HCT116 (cell line): ENCODE results near the gene FAM98B. TPM values are rescaled to one million over a fixed set of nuclear protein-coding genes. Genes with fewer than 3 reads are reported as not detected.

Experiments
- ATAC-seq: fragments of 200-7000 bp; cut with Tn5 transposase; 2 replicates; pipeline ENCODE4 v1.9.1; 2020; ENCODE audit warnings: mild to moderate bottlenecking, moderate library complexity
- BruUV-seq: library from RNA; stranded (reverse); fragments of 400-500 nt; replicated peaks from 2 replicates; lab custom pipeline; 2021; lab: Mats Ljungman, UMichigan
- CTCF ChIA-PET: fragments of 300-600 bp; sonication (Branson Sonifier 250); formaldehyde crosslinking; loops from one replicate; lab custom pipeline; 2021; ENCODE audit warnings: antibody characterized with exemption; lab: Charles Lee
- POLR2A ChIA-PET: fragments of 300-600, 350-600 bp; sonication (Branson Sonifier 250); formaldehyde crosslinking; loops from one replicate; lab custom pipeline; 2021; ENCODE audit warnings: antibody characterized with exemption; lab: Charles Lee
- RAD21 ChIA-PET, 2 experiments: fragments of 300-600 bp; sonication (Branson Sonifier 250); formaldehyde crosslinking; loops; one replicate each; lab custom pipeline; 2023; ENCODE audit warnings: low total read pairs in 2 of 2; ENCODE audit not compliant: uncharacterized antibody in 2 of 2, unreplicated experiment in 2 of 2, low non-redundant PET in 1 of 2; lab: Charles Lee
- DNase-seq: peaks from one replicate; pipeline ENCODE4 v3.0.0-alpha.2; 2010; ENCODE audit warnings: low read depth, low spot score
- H2AFZ ChIP-seq: fragments of 200-600 bp; shearing (Covaris generic), sonication (generic); 2 replicates; pipeline ENCODE4 v1.6.1; 2017; ENCODE audit warnings: low read depth, mixed run types, mixed read lengths, antibody characterized with exemption, low read length; ENCODE audit not compliant: poor library complexity, severe bottlenecking
- H3K27ac ChIP-seq: 2 replicates; pipeline ENCODE4 v1.5.1; 2012; ENCODE audit warnings: low read depth, low read length
- H3K27me3 ChIP-seq: fragments of 200-600 bp; sonication (generic); 2 replicates; pipeline ENCODE4 v1.6.1; 2016; ENCODE audit warnings: mixed run types, low read length, mixed read lengths; ENCODE audit not compliant: insufficient read depth
- H3K36me3 ChIP-seq, 2 experiments: fragments of 200-500 bp in 1 of 2; fragments of 200-600 bp in 1 of 2; sonication (Bioruptor generic) in 1 of 2; sonication (generic) in 1 of 2; 2 replicates each; pipeline versions ENCODE4 v1.5.1 to v1.6.1; 2014 to 2016; ENCODE audit warnings: low read length in 2 of 2, inconsistent platforms in 1 of 2, mixed read lengths in 1 of 2, mixed run types in 1 of 2; ENCODE audit not compliant: insufficient read depth in 2 of 2, control insufficient read depth in 1 of 2
- H3K4me1 ChIP-seq, 2 experiments: fragments of 200-600 bp in 1 of 2; sonication (generic) in 1 of 2; 2 replicates each; pipeline versions ENCODE4 v1.5.1 to v1.6.1; 2012 to 2017; ENCODE audit warnings: low read length in 2 of 2, inconsistent platforms in 1 of 2, mild to moderate bottlenecking in 1 of 2, mixed read lengths in 1 of 2, mixed run types in 1 of 2, moderate library complexity in 1 of 2; ENCODE audit not compliant: insufficient read depth in 2 of 2, control insufficient read depth in 1 of 2
- H3K4me2 ChIP-seq: fragments of 200-600 bp; sonication (generic); 2 replicates; pipeline ENCODE4 v1.6.1; 2017; ENCODE audit warnings: mixed run types, low read length, mixed read lengths
- H3K4me3 ChIP-seq, 2 experiments: fragments of 200-600 bp in 1 of 2; sonication (generic) in 1 of 2; replicated peaks in 1 of 2; 2 replicates each; pipeline ENCODE4 v1.5.1; 2011 to 2016; ENCODE audit warnings: low read length in 2 of 2, control low read depth in 1 of 2, low read depth in 1 of 2, mild to moderate bottlenecking in 1 of 2, mixed read lengths in 1 of 2, mixed run types in 1 of 2
- H3K79me2 ChIP-seq: fragments of 200-600 bp; sonication (generic); 2 replicates; pipeline ENCODE4 v1.6.1; 2017; ENCODE audit warnings: mild to moderate bottlenecking, mixed run types, low read length, moderate library complexity, mixed read lengths; ENCODE audit not compliant: insufficient read depth
- H3K9ac ChIP-seq: fragments of 200-600 bp; sonication (generic); 2 replicates; pipeline ENCODE4 v1.6.1; 2016; ENCODE audit warnings: low read length, mixed read lengths
- H3K9me2 ChIP-seq: fragments of 200-600 bp; sonication (generic), shearing (Covaris generic); 2 replicates; pipeline ENCODE4 v1.6.1; 2017; ENCODE audit warnings: mixed run types, mild to moderate bottlenecking, moderate library complexity; ENCODE audit not compliant: insufficient read depth
- H3K9me3 ChIP-seq, 2 experiments: fragments of 200-500 bp in 1 of 2; fragments of 200-600 bp in 1 of 2; sonication (Bioruptor generic) in 1 of 2; sonication (generic) in 1 of 2; 2 replicates each; pipeline ENCODE4 v1.6.1; 2014 to 2017; ENCODE audit warnings: low read length in 2 of 2, mixed read lengths in 2 of 2, inconsistent platforms in 1 of 2, low read depth in 1 of 2, mild to moderate bottlenecking in 1 of 2, mixed run types in 1 of 2, moderate library complexity in 1 of 2; ENCODE audit not compliant: control insufficient read depth in 1 of 2, insufficient read depth in 1 of 2
- H4K20me1 ChIP-seq: fragments of 200-600 bp; sonication (generic), shearing (Covaris generic); 2 replicates; pipeline ENCODE4 v1.6.1; 2017; ENCODE audit warnings: mixed run types, mild to moderate bottlenecking, moderate library complexity; ENCODE audit not compliant: insufficient read depth
- CBX3 ChIP-seq: IDR thresholded peaks from 2 replicates; pipeline ENCODE4 v1.6.1; 2012; ENCODE audit warnings: low read depth
- REST ChIP-seq: IDR thresholded peaks from 2 replicates; pipeline ENCODE4 v1.6.1; 2012; ENCODE audit warnings: low read depth
- SRF ChIP-seq: IDR thresholded peaks from 2 replicates; pipeline ENCODE4 v1.6.1; 2012; ENCODE audit warnings: low read depth
- ZFX ChIP-seq: fragments of 450-650 bp; IDR thresholded peaks from 2 replicates; pipeline ENCODE4 v1.6.1; 2017
- ZNF274 ChIP-seq: fragments of 200-500 bp; sonication (Bioruptor generic); IDR thresholded peaks from 2 replicates; pipeline ENCODE4 v1.6.1; 2014; ENCODE audit warnings: mild to moderate bottlenecking, low read depth, low read length, inconsistent platforms
- intact Hi-C: fragments of 100-400 bp; cut with micrococcal nuclease; formaldehyde crosslinking; loops from 2 replicates; pipeline ENCODE4 v1.10.0; 2022
- total RNA-seq: library from RNA; stranded (reverse); gene quantifications from one replicate; pipeline ENCODE4 v1.2.1, GENCODE V29; 2021; ENCODE audit not compliant: unreplicated experiment

The FAM98B gene
- total RNA-seq, 1 experiment from 2014 or later, result 44.3 TPM

- ChIA-PET CTCF (interaction anchor here (2.0 kb wide), 1 partner anchor 39 kb away, joined by 6 read pairs; no protein-coding TSS in a partner anchor), POLR2A (no interaction called here)
Measured at GRCh38 chr15:38479266-38479665, 25.3 kb downstream of the FAM98B start.

More at GRCh38 chr15:38479266-38479665, 25.3 kb downstream of the FAM98B start:
- H3K27me3 ChIP-seq, result no peaks in the 10 kb centered on the region
- no peaks in the 10 kb centered on the region; the same call in 1 of the 2 replicates for H3K79me2 ChIP-seq
- DNase-seq (no peak), ATAC-seq (no peak)
- intact Hi-C loops, result no loop called here
- no peak overlapping the region for H2AFZ ChIP-seq
- peaks cover 20 to 34% of the 10 kb centered on the region in 2 experiments for H3K36me3 ChIP-seq
- no peaks in the 10 kb centered on the region for H3K9me3 ChIP-seq
- H3K9ac ChIP-seq, result no peak overlapping the region
- BruUV-seq, result no TSS peak
- RAD21 ChIA-PET, result no interaction called here
- no peak overlapping the region for H3K4me3 ChIP-seq
- H4K20me1 ChIP-seq, result no peaks in the 10 kb centered on the region
- H3K27ac ChIP-seq, result no peak overlapping the region
- H3K9me2 ChIP-seq, result no peaks in the 10 kb centered on the region
- H3K4me2 ChIP-seq, result no peak overlapping the region
- H3K4me1 ChIP-seq, result no peaks in the 10 kb centered on the region
- TF ChIP-seq ZFX, result no peak
- no peak for TF ChIP-seq ZNF274
- TF ChIP-seq SRF, result no peak
- TF ChIP-seq CBX3, result no peak
- TF ChIP-seq REST, result no peak
